Measurements from ENCODE around the gene CHST15.

Gene CHST15

DNA sequence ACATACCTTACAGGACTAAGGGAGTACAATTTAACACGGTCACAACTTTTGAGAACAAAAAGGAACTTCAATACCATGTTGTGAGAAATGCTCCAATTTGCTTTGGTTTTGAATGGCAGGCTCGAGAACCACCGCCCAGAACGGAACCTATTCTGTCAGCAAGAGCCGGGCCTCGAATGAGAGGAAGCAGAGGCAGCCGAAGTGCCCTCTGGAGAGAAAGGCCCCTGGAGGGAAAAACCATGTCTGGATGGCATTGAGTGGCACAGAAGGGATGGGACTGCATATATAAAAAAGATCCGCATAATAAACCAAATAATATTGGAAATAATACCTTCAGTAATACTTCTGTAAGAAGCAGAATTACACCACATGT, 85.6 kb downstream of the CHST15 start:
- DNase-seq (ENCODE audit: low read depth, low spot score), result no peak
- in situ Hi-C loops (cut with HindIII; ENCODE audit: low sequenced_read_pairs), result no loop called here
- no peak overlapping the region for H3K4me3 ChIP-seq (ENCODE audit: low read depth, low read length)
- TF ChIP-seq, protein P1, sequence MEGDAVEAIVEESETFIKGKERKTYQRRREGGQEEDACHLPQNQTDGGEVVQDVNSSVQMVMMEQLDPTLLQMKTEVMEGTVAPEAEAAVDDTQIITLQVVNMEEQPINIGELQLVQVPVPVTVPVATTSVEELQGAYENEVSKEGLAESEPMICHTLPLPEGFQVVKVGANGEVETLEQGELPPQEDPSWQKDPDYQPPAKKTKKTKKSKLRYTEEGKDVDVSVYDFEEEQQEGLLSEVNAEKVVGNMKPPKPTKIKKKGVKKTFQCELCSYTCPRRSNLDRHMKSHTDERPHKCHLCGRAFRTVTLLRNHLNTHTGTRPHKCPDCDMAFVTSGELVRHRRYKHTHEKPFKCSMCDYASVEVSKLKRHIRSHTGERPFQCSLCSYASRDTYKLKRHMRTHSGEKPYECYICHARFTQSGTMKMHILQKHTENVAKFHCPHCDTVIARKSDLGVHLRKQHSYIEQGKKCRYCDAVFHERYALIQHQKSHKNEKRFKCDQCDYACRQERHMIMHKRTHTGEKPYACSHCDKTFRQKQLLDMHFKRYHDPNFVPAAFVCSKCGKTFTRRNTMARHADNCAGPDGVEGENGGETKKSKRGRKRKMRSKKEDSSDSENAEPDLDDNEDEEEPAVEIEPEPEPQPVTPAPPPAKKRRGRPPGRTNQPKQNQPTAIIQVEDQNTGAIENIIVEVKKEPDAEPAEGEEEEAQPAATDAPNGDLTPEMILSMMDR (IDR thresholded peaks at IDR 0.05; ENCODE audit: low read depth, low read length), result no peak

DNA sequence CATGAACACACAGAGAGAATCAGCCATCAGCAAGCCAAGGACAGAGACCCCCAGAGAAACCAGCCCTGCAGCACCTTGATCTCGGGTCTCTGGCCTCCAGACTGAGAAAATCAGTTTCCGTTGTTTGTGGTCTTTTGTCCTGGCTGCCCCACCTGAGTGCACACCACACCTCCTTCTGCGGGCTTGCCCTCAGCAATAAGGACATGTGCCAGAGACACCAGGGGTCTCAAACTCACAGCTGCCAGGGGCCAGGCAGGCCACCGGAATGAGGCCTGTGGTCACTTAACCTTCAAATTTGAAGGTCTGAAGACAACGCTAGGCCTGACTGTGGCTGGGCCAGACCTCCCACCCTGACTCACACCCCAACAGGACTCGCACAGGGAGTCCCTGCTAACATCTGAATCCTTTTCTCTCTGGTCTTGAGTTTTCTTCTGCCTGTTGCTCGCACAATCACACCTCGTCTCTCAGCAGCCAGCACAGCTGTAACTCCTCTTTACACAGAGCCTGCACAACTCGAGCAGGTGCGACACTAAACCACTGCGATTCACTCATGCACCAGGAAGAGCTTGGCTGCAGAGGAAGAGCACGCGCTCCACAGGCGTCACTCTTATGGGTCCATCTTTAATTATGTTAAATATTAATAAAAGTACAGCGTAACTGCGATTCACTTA, 86.2 kb downstream of the CHST15 start:
- in situ Hi-C loops (cut with HindIII; ENCODE audit: low sequenced_read_pairs), result no loop called here
- TF ChIP-seq, protein P1 (IDR thresholded peaks at IDR 0.05; ENCODE audit: low read depth, low read length), result no peak
- H3K4me3 ChIP-seq (ENCODE audit: low read depth, low read length), result no peak overlapping the region
- no peak for DNase-seq (ENCODE audit: low read depth, low spot score)

DNA sequence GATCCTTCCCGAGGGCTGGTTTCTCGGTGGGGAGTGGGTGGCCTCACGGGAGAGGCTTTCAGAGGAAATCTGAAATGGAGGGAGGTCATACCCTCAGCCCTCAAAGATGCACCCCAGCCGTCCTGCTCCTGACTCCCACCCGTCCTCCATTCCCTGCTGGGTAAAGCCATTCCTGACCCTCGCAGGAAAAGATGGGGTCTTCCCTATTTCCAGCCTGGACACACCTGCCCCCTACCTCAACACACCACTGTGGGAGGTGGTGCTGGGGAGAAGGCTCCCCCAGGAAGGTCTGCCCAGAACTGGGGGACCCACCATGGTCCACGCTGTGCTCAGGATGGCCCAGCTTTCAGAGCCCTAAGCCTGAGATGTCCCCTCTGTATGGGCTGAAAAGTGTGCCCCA, 86.9 kb downstream of the CHST15 start:
- in situ Hi-C loops (cut with HindIII; ENCODE audit: low sequenced_read_pairs), result no loop called here

DNA sequence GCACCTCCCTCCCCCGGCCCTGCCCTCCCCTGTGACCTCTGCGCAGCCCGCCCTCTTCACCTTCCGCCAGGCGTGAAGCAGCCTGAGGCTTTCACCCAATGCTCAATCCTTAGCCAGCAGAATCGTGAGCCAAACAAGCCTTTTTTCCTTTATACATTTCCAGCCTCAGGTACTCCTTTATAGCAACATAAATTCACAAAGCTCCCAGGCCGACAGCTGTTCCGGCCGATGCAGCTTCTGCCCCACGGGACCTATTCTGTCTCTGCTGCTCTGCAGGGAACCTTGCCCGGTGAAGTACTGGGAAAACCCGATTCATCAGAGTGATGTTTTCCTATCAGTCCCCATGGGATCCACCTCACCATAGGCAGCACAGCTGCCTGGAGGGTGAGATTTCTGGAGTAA, 87.4 kb downstream of the CHST15 start:
- in situ Hi-C loops (cut with HindIII; ENCODE audit: low sequenced_read_pairs), result no loop called here

More for the DNA sequence above, 86.9 kb downstream of the CHST15 start:
- DNase-seq (ENCODE audit: low read depth, low spot score), result no peak
- TF ChIP-seq, protein P1 (IDR thresholded peaks at IDR 0.05; ENCODE audit: low read depth, low read length), result no peak
- no peak overlapping the region for H3K4me3 ChIP-seq (ENCODE audit: low read depth, low read length)

DNA sequence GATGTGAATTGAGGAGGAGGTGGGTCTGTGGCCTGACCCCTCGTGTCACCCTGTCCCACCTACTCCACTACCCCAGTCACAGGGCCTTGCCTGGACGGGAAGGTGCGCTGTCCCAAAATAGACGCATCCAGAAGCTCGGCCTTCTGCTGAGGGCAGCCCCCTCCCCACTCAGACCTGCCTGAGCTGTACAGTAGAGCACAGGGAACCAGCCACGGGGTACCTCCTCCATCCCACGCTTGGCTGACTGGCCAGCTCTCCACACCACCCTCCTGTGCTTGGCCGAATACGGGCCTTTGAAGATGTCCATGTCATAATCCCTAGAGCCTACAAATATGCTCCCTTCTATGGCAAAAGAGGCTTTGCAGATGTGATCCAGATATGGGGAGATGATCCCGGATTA, 88.3 kb downstream of the CHST15 start:
- DNase-seq (ENCODE audit: low read depth, low spot score), result no peak
- TF ChIP-seq, protein P1 (IDR thresholded peaks at IDR 0.05; ENCODE audit: low read depth, low read length), result no peak
- in situ Hi-C loops (cut with HindIII; ENCODE audit: low sequenced_read_pairs), result no loop called here
- H3K4me3 ChIP-seq (ENCODE audit: low read depth, low read length), result no peak overlapping the region

More for the DNA sequence above, 87.4 kb downstream of the CHST15 start:
- no peak overlapping the region for H3K4me3 ChIP-seq (ENCODE audit: low read depth, low read length)
- no peak for DNase-seq (ENCODE audit: low read depth, low spot score)
- TF ChIP-seq, protein P1 (IDR thresholded peaks at IDR 0.05; ENCODE audit: low read depth, low read length), result no peak

DNA sequence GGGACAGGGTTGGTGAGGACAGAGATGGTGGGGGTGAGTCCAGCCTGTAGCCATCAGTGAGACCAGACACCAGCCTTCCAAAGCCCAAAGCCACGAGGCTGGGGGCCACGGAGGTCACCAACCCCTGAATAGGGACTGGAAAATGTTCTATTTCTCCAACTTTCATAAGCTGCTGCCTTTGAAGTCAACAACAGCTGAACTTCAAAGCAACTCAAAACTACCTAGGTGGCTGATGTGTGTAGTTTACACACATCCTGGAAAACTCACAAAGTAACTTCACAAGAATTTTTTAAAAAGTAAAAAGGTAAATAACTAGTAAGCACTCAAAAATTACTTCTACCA, 88.8 kb downstream of the CHST15 start:
- DNase-seq (ENCODE audit: low read depth, low spot score), result no peak
- H3K4me3 ChIP-seq (ENCODE audit: low read depth, low read length), result no peak overlapping the region
- in situ Hi-C loops (cut with HindIII; ENCODE audit: low sequenced_read_pairs), result no loop called here
- TF ChIP-seq, protein P1 (IDR thresholded peaks at IDR 0.05; ENCODE audit: low read depth, low read length), result no peak

Measured in astrocyte of the spinal cord (primary cell).